ENCODE results near the gene SKI. TPM values are rescaled to one million over a fixed set of nuclear protein-coding genes. Genes with fewer than 3 reads are reported as not detected.

SKI gene
- total and polyA plus RNA-seq, 5 donors from 2014 or later = 0.25 to 218 (median 0.35) TPM

GRCh38 chr1:2337081-2337480 lies 109.0 kb downstream of the SKI start:
- H3K36me3 Mint-ChIP-seq = no peaks in the 10 kb centered on the region
- H3K27me3 Mint-ChIP-seq = no peaks in the 10 kb centered on the region
- no peak for ATAC-seq (ENCODE audit: low read depth in 2 of 2)
- Histone ChIP-seq H3K36me3 (ENCODE audit: control insufficient read depth, insufficient read depth, low read length) (no peaks in the 10 kb centered on the region), H3K27me3 (ENCODE audit: control insufficient read depth, insufficient read depth, low read length) (no peaks in the 10 kb centered on the region), H3K4me3 (ENCODE audit: low read depth, low read length) (no peak overlapping the region), H3K4me1 (ENCODE audit: control insufficient read depth, insufficient read depth, low read length, poor library complexity, severe bottlenecking) (no peaks in the 10 kb centered on the region), H3K27ac (ENCODE audit: insufficient read depth, low read length, poor library complexity, severe bottlenecking) (no peak overlapping the region), H3K9me3 (ENCODE audit: control insufficient read depth in 2 of 2, low read length in 2 of 2) (no peaks in the 10 kb centered on the region)
- H3K9me3 Mint-ChIP-seq = no peaks in the 10 kb centered on the region
- no peak overlapping the region for H3K27ac Mint-ChIP-seq
- H3K4me3 Mint-ChIP-seq = no peak overlapping the region
- DNase-seq = no peak
- no peaks in the 10 kb centered on the region for H3K4me1 Mint-ChIP-seq

- Mint-ChIP-seq H3K9me3 (no peaks in the 10 kb centered on the region), H3K4me1 (no peaks in the 10 kb centered on the region), H3K36me3 (no peaks in the 10 kb centered on the region), H3K27ac (no peak overlapping the region), H3K4me3 (no peak overlapping the region), H3K27me3 (no peaks in the 10 kb centered on the region)
- H3K27ac ChIP-seq (ENCODE audit: insufficient read depth, low read length, poor library complexity, severe bottlenecking) = no peak overlapping the region
- no peaks in the 10 kb centered on the region for H3K9me3 ChIP-seq (ENCODE audit: control insufficient read depth in 2 of 2, low read length in 2 of 2)
- no peaks in the 10 kb centered on the region for H3K36me3 ChIP-seq (ENCODE audit: control insufficient read depth, insufficient read depth, low read length)
- no peaks in the 10 kb centered on the region for H3K4me1 ChIP-seq (ENCODE audit: control insufficient read depth, insufficient read depth, low read length, poor library complexity, severe bottlenecking)
- H3K27me3 ChIP-seq (ENCODE audit: control insufficient read depth, insufficient read depth, low read length) = no peaks in the 10 kb centered on the region
- no peak for ATAC-seq (ENCODE audit: low read depth in 2 of 2)
- no peak overlapping the region for H3K4me3 ChIP-seq (ENCODE audit: low read depth, low read length)
- no peak for DNase-seq
Observed at GRCh38 chr1:2337501-2337900, 109.4 kb downstream of the SKI start.

GRCh38 chr1:2339206-2340085 lies 111.3 kb downstream of the SKI start:
- Mint-ChIP-seq H3K36me3 (no peaks in the 10 kb centered on the region), H3K9me3 (no peaks in the 10 kb centered on the region), H3K27ac (no peak overlapping the region), H3K27me3 (no peaks in the 10 kb centered on the region), H3K4me1 (no peaks in the 10 kb centered on the region), H3K4me3 (no peak overlapping the region)
- H3K4me1 ChIP-seq (ENCODE audit: control insufficient read depth, insufficient read depth, low read length, poor library complexity, severe bottlenecking) = no peaks in the 10 kb centered on the region
- no peak overlapping the region for H3K4me3 ChIP-seq (ENCODE audit: low read depth, low read length)
- H3K9me3 ChIP-seq (ENCODE audit: control insufficient read depth in 2 of 2, low read length in 2 of 2) = no peaks in the 10 kb centered on the region
- H3K27me3 ChIP-seq (ENCODE audit: control insufficient read depth, insufficient read depth, low read length) = no peaks in the 10 kb centered on the region
- ATAC-seq (ENCODE audit: low read depth in 2 of 2) = no peak
- H3K27ac ChIP-seq (ENCODE audit: insufficient read depth, low read length, poor library complexity, severe bottlenecking) = no peak overlapping the region
- no peaks in the 10 kb centered on the region for H3K36me3 ChIP-seq (ENCODE audit: control insufficient read depth, insufficient read depth, low read length)
- no peak for DNase-seq

GRCh38 chr1:2340086-2340917 lies 112.2 kb downstream of the SKI start:
- Mint-ChIP-seq H3K27me3 (no peaks in the 10 kb centered on the region), H3K9me3 (no peaks in the 10 kb centered on the region), H3K36me3 (no peaks in the 10 kb centered on the region), H3K4me3 (no peak overlapping the region), H3K4me1 (no peaks in the 10 kb centered on the region), H3K27ac (no peak overlapping the region)
- DNase-seq (no peak), ATAC-seq (ENCODE audit: low read depth in 2 of 2) (no peak)
- H3K27me3 ChIP-seq (ENCODE audit: control insufficient read depth, insufficient read depth, low read length) = no peaks in the 10 kb centered on the region
- H3K9me3 ChIP-seq (ENCODE audit: control insufficient read depth in 2 of 2, low read length in 2 of 2) = no peaks in the 10 kb centered on the region
- H3K27ac ChIP-seq (ENCODE audit: insufficient read depth, low read length, poor library complexity, severe bottlenecking) = no peak overlapping the region
- no peaks in the 10 kb centered on the region for H3K4me1 ChIP-seq (ENCODE audit: control insufficient read depth, insufficient read depth, low read length, poor library complexity, severe bottlenecking)
- H3K36me3 ChIP-seq (ENCODE audit: control insufficient read depth, insufficient read depth, low read length) = no peaks in the 10 kb centered on the region
- H3K4me3 ChIP-seq (ENCODE audit: low read depth, low read length) = no peak overlapping the region

- no peaks in the 10 kb centered on the region for H3K36me3 Mint-ChIP-seq
- no peak for ATAC-seq (ENCODE audit: low read depth in 2 of 2)
- H3K36me3 ChIP-seq (ENCODE audit: control insufficient read depth, insufficient read depth, low read length) = no peaks in the 10 kb centered on the region
Observed at GRCh38 chr1:2340918-2341254, 112.8 kb downstream of the SKI start.

GRCh38 chr1:2341706-2342383 lies 113.7 kb downstream of the SKI start:
- H3K9me3 ChIP-seq (ENCODE audit: control insufficient read depth in 2 of 2, low read length in 2 of 2) = no peaks in the 10 kb centered on the region
- no peaks in the 10 kb centered on the region for H3K36me3 Mint-ChIP-seq
- H3K36me3 ChIP-seq (ENCODE audit: control insufficient read depth, insufficient read depth, low read length) = no peaks in the 10 kb centered on the region
- H3K4me3 ChIP-seq (ENCODE audit: low read depth, low read length) = no peak overlapping the region
- DNase-seq = no peak
- H3K27me3 ChIP-seq (ENCODE audit: control insufficient read depth, insufficient read depth, low read length) = no peaks in the 10 kb centered on the region
- H3K27ac ChIP-seq (ENCODE audit: insufficient read depth, low read length, poor library complexity, severe bottlenecking) = no peak overlapping the region
- no peak for ATAC-seq (ENCODE audit: low read depth in 2 of 2)
- H3K4me1 ChIP-seq (ENCODE audit: control insufficient read depth, insufficient read depth, low read length, poor library complexity, severe bottlenecking) = no peaks in the 10 kb centered on the region
- H3K4me3 Mint-ChIP-seq = no peak overlapping the region
- H3K4me1 Mint-ChIP-seq = no peaks in the 10 kb centered on the region
- H3K9me3 Mint-ChIP-seq = no peaks in the 10 kb centered on the region
- no peak overlapping the region for H3K27ac Mint-ChIP-seq
- no peaks in the 10 kb centered on the region for H3K27me3 Mint-ChIP-seq

More at GRCh38 chr1:2340918-2341254, 112.8 kb downstream of the SKI start:
- no peaks in the 10 kb centered on the region for H3K27me3 ChIP-seq (ENCODE audit: control insufficient read depth, insufficient read depth, low read length)
- H3K9me3 ChIP-seq (ENCODE audit: control insufficient read depth in 2 of 2, low read length in 2 of 2) = no peaks in the 10 kb centered on the region
- Mint-ChIP-seq H3K27me3 (no peaks in the 10 kb centered on the region), H3K9me3 (no peaks in the 10 kb centered on the region), H3K4me1 (no peaks in the 10 kb centered on the region), H3K27ac (peak overlapping the region in 1 of 3 donors; percentile 20), H3K4me3 (no peak overlapping the region)
- no peaks in the 10 kb centered on the region for H3K4me1 ChIP-seq (ENCODE audit: control insufficient read depth, insufficient read depth, low read length, poor library complexity, severe bottlenecking)
- no peak overlapping the region for H3K27ac ChIP-seq (ENCODE audit: insufficient read depth, low read length, poor library complexity, severe bottlenecking)
- no peak for DNase-seq
- H3K4me3 ChIP-seq (ENCODE audit: low read depth, low read length) = no peak overlapping the region

GRCh38 chr1:2342384-2343022 lies 114.4 kb downstream of the SKI start:
- Histone ChIP-seq H3K36me3 (ENCODE audit: control insufficient read depth, insufficient read depth, low read length) (no peaks in the 10 kb centered on the region), H3K9me3 (ENCODE audit: control insufficient read depth in 2 of 2, low read length in 2 of 2) (no peaks in the 10 kb centered on the region), H3K27me3 (ENCODE audit: control insufficient read depth, insufficient read depth, low read length) (no peaks in the 10 kb centered on the region), H3K4me1 (ENCODE audit: control insufficient read depth, insufficient read depth, low read length, poor library complexity, severe bottlenecking) (no peaks in the 10 kb centered on the region), H3K27ac (ENCODE audit: insufficient read depth, low read length, poor library complexity, severe bottlenecking) (no peak overlapping the region), H3K4me3 (ENCODE audit: low read depth, low read length) (no peak overlapping the region)
- no peak overlapping the region for H3K4me3 Mint-ChIP-seq
- ATAC-seq (ENCODE audit: low read depth in 2 of 2) = no peak
- no peaks in the 10 kb centered on the region for H3K9me3 Mint-ChIP-seq
- H3K27me3 Mint-ChIP-seq = no peaks in the 10 kb centered on the region
- H3K4me1 Mint-ChIP-seq = no peaks in the 10 kb centered on the region
- H3K36me3 Mint-ChIP-seq = no peaks in the 10 kb centered on the region
- no peak for DNase-seq
- H3K27ac Mint-ChIP-seq = no peak overlapping the region
